OCI-LY7 (cell line): ENCODE results near the gene GRHL1. TPM values are rescaled to one million over a fixed set of nuclear protein-coding genes. Genes with fewer than 3 reads are reported as not detected.

ENCODE experiments used
- BruUV-seq: library from RNA; stranded (reverse); fragments of 400-500 nt; replicated peaks from 2 replicates; lab custom pipeline; 2021; lab: Mats Ljungman, UMichigan
- CTCF ChIA-PET: fragments of 300-600 bp; sonication (Branson Sonifier 250); formaldehyde crosslinking; loops from one replicate; lab custom pipeline; 2022; ENCODE audit warnings: antibody characterized with exemption; ENCODE audit not compliant: unreplicated experiment; lab: Charles Lee
- POLR2A ChIA-PET: fragments of 300-600 bp; sonication (Branson Sonifier 250); formaldehyde crosslinking; loops from one replicate; lab custom pipeline; 2022; ENCODE audit warnings: antibody characterized with exemption; lab: Charles Lee
- DNase-seq: peaks from one replicate; pipeline ENCODE4 v3.0.0-alpha.2; 2015; ENCODE audit warnings: low spot score
- H2AFZ ChIP-seq: fragments of 200-600 bp; sonication (generic), shearing (Covaris generic); 2 replicates; pipeline ENCODE4 v1.6.1; 2014; ENCODE audit warnings: mild to moderate bottlenecking, antibody characterized with exemption, low read length, moderate library complexity
- H3K27ac ChIP-seq: fragments of 200-600 bp; sonication (generic); 2 replicates; pipeline ENCODE4 v1.5.1; 2014; ENCODE audit warnings: mixed run types, low read depth, mild to moderate bottlenecking, moderate library complexity, low read length, inconsistent platforms; ENCODE audit not compliant: poor library complexity, severe bottlenecking
- H3K36me3 ChIP-seq: fragments of 200-600 bp; sonication (generic); 2 replicates; pipeline ENCODE4 v1.6.1; 2014; ENCODE audit warnings: mild to moderate bottlenecking, antibody characterized with exemption, low read length, moderate library complexity, mixed read lengths; ENCODE audit not compliant: insufficient read depth
- H3K4me1 ChIP-seq: fragments of 200-600 bp; sonication (generic); 2 replicates; pipeline ENCODE4 v1.5.1; 2014; ENCODE audit warnings: mild to moderate bottlenecking, low read length; ENCODE audit not compliant: insufficient read depth, poor library complexity, severe bottlenecking
- H3K4me2 ChIP-seq: fragments of 200-600 bp; sonication (generic); 2 replicates; pipeline ENCODE4 v1.6.1; 2014; ENCODE audit warnings: mild to moderate bottlenecking, low read length
- H3K4me3 ChIP-seq: fragments of 200-600 bp; sonication (generic); 2 replicates; pipeline ENCODE4 v1.5.1; 2014; ENCODE audit warnings: mild to moderate bottlenecking, low read depth, low read length; ENCODE audit not compliant: poor library complexity, severe bottlenecking
- H3K79me2 ChIP-seq: fragments of 200-600 bp; sonication (generic); 2 replicates; pipeline ENCODE4 v1.6.1; 2016; ENCODE audit warnings: low read depth, mild to moderate bottlenecking, low read length, moderate library complexity, mixed read lengths; ENCODE audit not compliant: insufficient read depth
- H3K9me2 ChIP-seq: fragments of 200-600 bp; sonication (generic); 2 replicates; pipeline ENCODE4 v1.6.1; 2016; ENCODE audit warnings: mild to moderate bottlenecking, low read length, mixed read lengths; ENCODE audit not compliant: insufficient read depth
- H3K9me3 ChIP-seq: fragments of 200-600 bp; sonication (generic); 2 replicates; pipeline ENCODE4 v1.6.1; 2014; ENCODE audit warnings: mild to moderate bottlenecking, mixed run types, low read length, mixed read lengths
- H4K20me1 ChIP-seq: fragments of 200-600 bp; sonication (generic); 2 replicates; pipeline ENCODE4 v1.6.1; 2014; ENCODE audit warnings: mild to moderate bottlenecking, antibody characterized with exemption, low read length, moderate library complexity, mixed read lengths; ENCODE audit not compliant: insufficient read depth
- CTCF ChIP-seq: fragments of 200-600 bp; sonication (generic); conservative IDR thresholded peaks from 2 replicates; pipeline ENCODE4 v1.5.1; 2014; ENCODE audit warnings: mild to moderate bottlenecking, antibody characterized with exemption, low read length, moderate library complexity, mixed read lengths
- EZH2phosphoT487 ChIP-seq: fragments of 200-600 bp; sonication (generic); IDR thresholded peaks from 2 replicates; pipeline ENCODE4 v1.6.1; 2018; ENCODE audit warnings: low read depth, borderline replicate concordance, mild to moderate bottlenecking, mixed run types, antibody characterized with exemption, low read length, moderate library complexity, mixed read lengths
- intact Hi-C: fragments of 100-400 bp; cut with micrococcal nuclease; formaldehyde crosslinking; loops from one replicate; pipeline ENCODE4 v1.10.0; 2022; ENCODE audit not compliant: unreplicated experiment
- total RNA-seq, 2 experiments: library from RNA; depleted of rRNA in 1 of 2; stranded (reverse); fragments of >200 nt in 1 of 2; shearing (Covaris generic) in 1 of 2; gene quantifications; 2 replicates each; pipeline ENCODE4 v1.2.3, GENCODE V29; 2014 to 2022

GRHL1 gene
- total RNA-seq, 2 experiments from 2014 or later, result 0.19 to 2.5 TPM

GRCh38 chr2:9910699-9911098 is 40.8 kb upstream of the GRHL1 start:
- no TSS peak for BruUV-seq
- intact Hi-C loops, result no loop called here
- TF ChIP-seq CTCF (no peak), EZH2phosphoT487 (no peak)
- no peaks in the 10 kb centered on the region; the same call in 1 of the 2 replicates for H4K20me1 ChIP-seq
- no peak overlapping the region for H3K27ac ChIP-seq
- peaks cover 59% of the 10 kb centered on the region for H3K36me3 ChIP-seq
- ChIA-PET POLR2A (interaction anchor here (0.6 to 1.3 kb wide), 5 partner anchors 9 to 254 kb away, joined by 3 to 6 read pairs (median 4); no protein-coding TSS in a partner anchor), CTCF (interaction anchor here (1.5 kb wide), 1 partner anchor 142 kb away, joined by 3 read pairs; no protein-coding TSS in a partner anchor)
- no peak overlapping the region for H3K4me3 ChIP-seq
- no peak for DNase-seq
- no peaks in the 10 kb centered on the region for H3K9me2 ChIP-seq
- no peaks in the 10 kb centered on the region; the same call in 1 of the 2 replicates for H3K79me2 ChIP-seq
- H2AFZ ChIP-seq, result no peak overlapping the region
- no peaks in the 10 kb centered on the region for H3K4me1 ChIP-seq
- H3K4me2 ChIP-seq, result no peak overlapping the region
- no peaks in the 10 kb centered on the region for H3K9me3 ChIP-seq

GRCh38 chr2:9912468-9912867 is 39.0 kb upstream of the GRHL1 start:
- H4K20me1 ChIP-seq, result no peaks in the 10 kb centered on the region
- H3K79me2 ChIP-seq, result no peaks in the 10 kb centered on the region
- TF ChIP-seq EZH2phosphoT487, result no peak
- TF ChIP-seq CTCF, result no peak
- H3K4me3 ChIP-seq, result no peak overlapping the region
- no peak for DNase-seq
- intact Hi-C loops, result no loop called here
- no TSS peak for BruUV-seq
- no peaks in the 10 kb centered on the region for H3K4me1 ChIP-seq
- ChIA-PET POLR2A (no interaction called here), CTCF (no interaction called here)
- no peak overlapping the region for H2AFZ ChIP-seq
- no peaks in the 10 kb centered on the region for H3K9me2 ChIP-seq
- no peak overlapping the region for H3K27ac ChIP-seq
- no peaks in the 10 kb centered on the region for H3K9me3 ChIP-seq
- H3K36me3 ChIP-seq, result peaks cover 63% of the 10 kb centered on the region
- no peak overlapping the region for H3K4me2 ChIP-seq

- ChIA-PET CTCF (no interaction called here), POLR2A (interaction anchor here (0.6 kb wide), 1 partner anchor 361 kb away, joined by 4 read pairs; no protein-coding TSS in a partner anchor)
- TF ChIP-seq EZH2phosphoT487, result no peak
- TF ChIP-seq CTCF, result no peak
- Histone ChIP-seq H4K20me1 (no peaks in the 10 kb centered on the region), H3K36me3 (peaks cover 71% of the 10 kb centered on the region), H3K4me3 (no peak overlapping the region), H3K27ac (no peak overlapping the region), H2AFZ (no peak overlapping the region), H3K79me2 (no peaks in the 10 kb centered on the region), H3K4me2 (no peak overlapping the region), H3K9me3 (no peaks in the 10 kb centered on the region), H3K9me2 (no peaks in the 10 kb centered on the region), H3K4me1 (no peaks in the 10 kb centered on the region)
- no TSS peak for BruUV-seq
- intact Hi-C loops, result no loop called here
- DNase-seq, result no peak
These were observed 37.0 kb upstream of the GRHL1 start for GRCh38 chr2:9914384-9915065.
